SK-N-SH treated with all-trans-retinoic acid at 6 μM for 48 hours (cell line): Measurements from ENCODE around the gene CNN2.
A peak's percentile ranks its signal among the peaks of the same experiment; 100 is the strongest.

Source experiments
- ATAC-seq: fragments of 200-7000 bp; cut with Tn5 transposase; 3 replicates; pipeline ENCODE4 v1.9.1; 2020; ENCODE audit warnings: mild to moderate bottlenecking, moderate library complexity
- ARNTL ChIP-seq: fragments of 450-650 bp; formaldehyde crosslinking; IDR thresholded peaks from 2 replicates; pipeline ENCODE4 v1.5.0; 2020; ENCODE audit warnings: low read depth, mild to moderate bottlenecking, moderate library complexity, borderline replicate concordance
- BACH2 ChIP-seq: fragments of 250-450 bp; sonication (Bioruptor Pico); IDR thresholded peaks from 2 replicates; pipeline ENCODE4 v1.9.0; 2021; ENCODE audit warnings: mild to moderate bottlenecking, borderline replicate concordance
- CREB5 ChIP-seq: fragments of 250-450 bp; sonication (Bioruptor Pico); IDR thresholded peaks from 2 replicates; pipeline ENCODE4 v1.5.1; 2020; ENCODE audit warnings: low read depth, mild to moderate bottlenecking, moderate library complexity
- CSDC2 ChIP-seq: fragments of 250-450 bp; sonication (Bioruptor Pico); IDR thresholded peaks from 2 replicates; pipeline ENCODE4 v1.5.0; 2020; ENCODE audit warnings: mild to moderate bottlenecking, moderate library complexity
- CSRNP3 ChIP-seq: fragments of 250-450 bp; sonication (Bioruptor Pico); IDR thresholded peaks from 2 replicates; pipeline ENCODE4 v1.5.1; 2021; ENCODE audit warnings: mild to moderate bottlenecking, moderate library complexity
- ESRRG ChIP-seq: fragments of 250-450 bp; sonication (Bioruptor Pico); IDR thresholded peaks from 2 replicates; pipeline ENCODE4 v1.6.1; 2021; ENCODE audit warnings: mild to moderate bottlenecking
- GLIS3 ChIP-seq: fragments of 250-450 bp; sonication (Bioruptor Pico); IDR thresholded peaks from 2 replicates; pipeline ENCODE4 v1.5.0; 2020; ENCODE audit warnings: mild to moderate bottlenecking, moderate library complexity
- ISL1 ChIP-seq: fragments of 250-450 bp; sonication (Bioruptor Pico); IDR thresholded peaks from 2 replicates; pipeline ENCODE4 v2.1.2; 2022; ENCODE audit warnings: mild to moderate bottlenecking, moderate library complexity
- OSR1 ChIP-seq: fragments of 250-450 bp; sonication (Bioruptor Pico); IDR thresholded peaks from 2 replicates; pipeline ENCODE4 v1.8.0; 2022; ENCODE audit warnings: moderate library complexity, mild to moderate bottlenecking, inconsistent platforms
- PATZ1 ChIP-seq: fragments of 250-450 bp; sonication (Bioruptor Pico); IDR thresholded peaks from 2 replicates; pipeline ENCODE4 v1.8.0; 2020; ENCODE audit warnings: mild to moderate bottlenecking, moderate library complexity, borderline replicate concordance
- POU6F1 ChIP-seq: fragments of 250-450 bp; sonication (Bioruptor Pico); IDR thresholded peaks from 2 replicates; pipeline ENCODE4 v1.8.0; 2021; ENCODE audit warnings: low read depth, mild to moderate bottlenecking, moderate library complexity, borderline replicate concordance
- PPARA ChIP-seq: fragments of 250-450 bp; sonication (Bioruptor Pico); IDR thresholded peaks from 2 replicates; pipeline ENCODE4 v1.5.0; 2020; ENCODE audit warnings: mild to moderate bottlenecking, borderline replicate concordance
- SNAI2 ChIP-seq: fragments of 250-450 bp; sonication (Bioruptor Pico); IDR thresholded peaks from 2 replicates; pipeline ENCODE4 v1.5.0; 2020; ENCODE audit warnings: mild to moderate bottlenecking, moderate library complexity
- TCF4 ChIP-seq: fragments of 250-450 bp; sonication (Bioruptor Pico); IDR thresholded peaks from 2 replicates; pipeline ENCODE4 v1.8.0; 2021; ENCODE audit warnings: mild to moderate bottlenecking, moderate library complexity, borderline replicate concordance
- TOX ChIP-seq: fragments of 250-450 bp; sonication (Bioruptor Pico); IDR thresholded peaks from 2 replicates; pipeline ENCODE4 v1.8.0; 2021; ENCODE audit warnings: mild to moderate bottlenecking, moderate library complexity, borderline replicate concordance
- TSHZ2 ChIP-seq: fragments of 250-450 bp; sonication (Bioruptor Pico); IDR thresholded peaks from 2 replicates; pipeline ENCODE4 v1.5.0; 2020; ENCODE audit warnings: mild to moderate bottlenecking, moderate library complexity
- ZC3H10 ChIP-seq: fragments of 250-450 bp; sonication (Bioruptor Pico); IDR thresholded peaks from 2 replicates; pipeline ENCODE4 v1.5.1; 2021; ENCODE audit warnings: mild to moderate bottlenecking, moderate library complexity
- ZFP3 ChIP-seq: fragments of 250-450 bp; sonication (Bioruptor Pico); IDR thresholded peaks from 2 replicates; pipeline ENCODE4 v1.5.0; 2020; ENCODE audit warnings: mild to moderate bottlenecking, moderate library complexity
- ZFP30 ChIP-seq: fragments of 450-650 bp; formaldehyde crosslinking; IDR thresholded peaks from 2 replicates; pipeline ENCODE4 v1.5.0; 2022; ENCODE audit warnings: mild to moderate bottlenecking, moderate library complexity
- ZNF565 ChIP-seq: fragments of 450-650 bp; formaldehyde crosslinking; conservative IDR thresholded peaks from 2 replicates; pipeline ENCODE4 v1.5.0; 2020; ENCODE audit warnings: low read depth, mild to moderate bottlenecking, moderate library complexity
- ZNF8 ChIP-seq: fragments of 450-650 bp; formaldehyde crosslinking; IDR thresholded peaks from 2 replicates; pipeline ENCODE4 v1.5.0; 2020; ENCODE audit warnings: mild to moderate bottlenecking, moderate library complexity

CNN2 gene

GRCh38 chr19:1025960-1026782 is at the start of gene CNN2:
TSS of gene CNN2 (plus strand) at chr19:1026608. CDS start at chr19:1026662, 54 bp downstream.
- no peak for TF ChIP-seq CREB5 (CRISPR knock-in tag)
- TF ChIP-seq ZFP3 (CRISPR knock-in tag): peak; percentile 100
- TF ChIP-seq ARNTL (CRISPR knock-in tag): no peak
- peak; percentile 64; the same call in 1 of the 2 replicates for TF ChIP-seq PATZ1 (CRISPR knock-in tag)
- ATAC-seq: peak; percentile 85

- TF ChIP-seq TSHZ2 (no peak), ESRRG (CRISPR knock-in tag) (no peak), TCF4 (CRISPR knock-in tag) (no peak), BACH2 (CRISPR knock-in tag) (no peak), OSR1 (no peak), ZNF8 (no peak), ZFP30 (CRISPR knock-in tag) (no peak), CSDC2 (CRISPR knock-in tag) (no peak), POU6F1 (CRISPR knock-in tag) (no peak)
- peak; percentile 15; the same call in 2 of the 3 replicates for ATAC-seq
These were observed 49.3 kb upstream of the CNN2 start for GRCh38 chr19:977058-977464.

GRCh38 chr19:979318-979741 is 47.1 kb upstream of the CNN2 start:
- no peak for ATAC-seq
- TF ChIP-seq TOX (CRISPR knock-in tag) (no peak), TSHZ2 (no peak), GLIS3 (CRISPR knock-in tag) (no peak), CREB5 (CRISPR knock-in tag) (no peak), SNAI2 (CRISPR knock-in tag) (no peak), CSRNP3 (CRISPR knock-in tag) (no peak), PPARA (CRISPR knock-in tag) (no peak), CSDC2 (CRISPR knock-in tag) (no peak), POU6F1 (CRISPR knock-in tag) (no peak), ZNF8 (no peak), ZFP30 (CRISPR knock-in tag) (no peak), TCF4 (CRISPR knock-in tag) (no peak), OSR1 (no peak), ZNF565 (CRISPR knock-in tag) (no peak), ISL1 (CRISPR knock-in tag) (no peak), BACH2 (CRISPR knock-in tag) (no peak), ZC3H10 (CRISPR knock-in tag) (no peak)
